Esophagus muscularis mucosa (tissue), 4 donors: Measurements from ENCODE around the gene ST3GAL5. TPM values are rescaled to one million over a fixed set of nuclear protein-coding genes. Genes with fewer than 3 reads are reported as not detected.
A peak's percentile ranks its signal among the peaks of the same experiment; 100 is the strongest.
"Not testable (repeated sequence)": the region's sequence is repeated elsewhere in the genome, so short reads cannot be mapped to it uniquely, and the experiment has no call there.

Source experiments
- DNase-seq: peaks from one replicate; pipeline ENCODE4 v3.0.0-alpha.2; 2017; ENCODE audit errors: extremely low spot score
- H3K27ac ChIP-seq, 4 donors: fragments of 200-600 bp; sonication (generic); replicated peaks in 1 of 4; 1 replicate in 3 of 4; 2 replicates in 1 of 4; pipeline ENCODE4 v1.5.1; 2016 to 2019; ENCODE audit warnings: mild to moderate bottlenecking in 1 of 4
- H3K27me3 ChIP-seq, 4 donors: fragments of 200-600 bp; sonication (generic); one replicate each; pipeline versions ENCODE4 v1.5.1 to v1.6.0; 2016 to 2019
- H3K36me3 ChIP-seq, 4 donors: fragments of 200-600 bp; sonication (generic); one replicate each; pipeline ENCODE4 v1.5.1; 2016 to 2019
- H3K4me1 ChIP-seq, 4 donors: fragments of 200-600 bp; sonication (generic); one replicate each; pipeline ENCODE4 v1.5.1; 2016 to 2019
- H3K4me3 ChIP-seq, 4 donors: fragments of 200-600 bp; sonication (generic); 1 replicate in 2 of 4; 2 replicates in 2 of 4; pipeline ENCODE4 v1.5.1; 2016 to 2019; ENCODE audit warnings: mild to moderate bottlenecking in 4 of 4, moderate library complexity in 1 of 4
- H3K9me3 ChIP-seq, 4 donors: fragments of 200-600 bp; sonication (generic); 1 replicate in 3 of 4; 2 replicates in 1 of 4; pipeline ENCODE4 v1.5.1; 2016 to 2019
- CTCF ChIP-seq, 3 experiments: fragments of 200-600 bp in 2 of 3; fragments of 450-650 bp in 1 of 3; sonication (generic) in 2 of 3; IDR thresholded peaks; one replicate each; pipeline ENCODE4 v1.5.1; 2017 to 2019; ENCODE audit warnings: antibody characterized with exemption in 3 of 3, mild to moderate bottlenecking in 2 of 3, moderate library complexity in 1 of 3
- EP300 ChIP-seq: sonication (generic); formaldehyde crosslinking; IDR thresholded peaks from one replicate; pipeline ENCODE4 v1.6.1; 2017; ENCODE audit warnings: antibody characterized with exemption
- POLR2A ChIP-seq: fragments of 450-650 bp; IDR thresholded peaks from one replicate; pipeline ENCODE4 v1.6.1; 2017; ENCODE audit warnings: antibody characterized with exemption, moderate library complexity, mild to moderate bottlenecking, low read depth
- POLR2AphosphoS5 ChIP-seq, 2 donors: sonication (generic); formaldehyde crosslinking; IDR thresholded peaks; one replicate each; pipeline ENCODE4 v1.6.1; 2017; ENCODE audit warnings: antibody characterized with exemption in 2 of 2
- WGBS: methylation state at CpG from one replicate; pipeline ENCODE4 v1.1.5; 2018; 5-methylcytosine and 5-hydroxymethylcytosine counted together
- intact Hi-C: fragments of 100-400 bp; cut with DNase I; formaldehyde crosslinking; loops from one replicate; pipeline ENCODE4 v1.15.1; 2023
- total RNA-seq, 4 donors: library from RNA; depleted of rRNA; stranded (reverse); fragments of >200 nt; gene quantifications; one replicate each; pipeline versions ENCODE4 v1.1.0 to v1.2.1, GENCODE V29; 2016

ST3GAL5 gene
- total RNA-seq, 4 donors from 2014 or later: 11.3 to 21.6 (median 19.4) TPM

- H3K27me3 ChIP-seq: no peaks in the 10 kb centered on the region
- intact Hi-C loops: no loop called here
- no peak overlapping the region for H3K4me3 ChIP-seq
- TF ChIP-seq POLR2AphosphoS5 (IDR thresholded peaks at IDR 0.05) (no peak), EP300 (no peak), POLR2A (no peak), CTCF (IDR thresholded peaks at IDR 0.05) (no peak)
- no peaks in the 10 kb centered on the region for H3K9me3 ChIP-seq
- WGBS: 74% methylated on average over 3 of the region's 3 CpGs
- peaks cover 8 to 20% (median 15%) of the 10 kb centered on the region in 4 donors for H3K4me1 ChIP-seq
- DNase-seq: no peak
- H3K27ac ChIP-seq: no peak overlapping the region
- no peaks in the 10 kb centered on the region for H3K36me3 ChIP-seq
Measured at GRCh38 chr2:85935746-85936208, 47.0 kb upstream of the ST3GAL5 start.

- DNase-seq: no peak
- Histone ChIP-seq H3K4me1 (peaks cover 8 to 20% (median 15%) of the 10 kb centered on the region in 4 donors), H3K36me3 (no peaks in the 10 kb centered on the region), H3K27ac (no peak overlapping the region), H3K4me3 (no peak overlapping the region), H3K9me3 (no peaks in the 10 kb centered on the region), H3K27me3 (no peaks in the 10 kb centered on the region)
- TF ChIP-seq POLR2AphosphoS5 (IDR thresholded peaks at IDR 0.05): no peak
- no peak for TF ChIP-seq CTCF (IDR thresholded peaks at IDR 0.05)
- no peak for TF ChIP-seq POLR2A
- 86% methylated on average over 6 of the region's 6 CpGs for WGBS
- intact Hi-C loops: no loop called here
Measured at GRCh38 chr2:85935170-85935745, 46.5 kb upstream of the ST3GAL5 start.

GRCh38 chr2:85933753-85934594 is 45.2 kb upstream of the ST3GAL5 start:
- H3K4me1 ChIP-seq: peaks cover 8 to 20% (median 15%) of the 10 kb centered on the region in 4 donors
- TF ChIP-seq POLR2A (no peak), CTCF (IDR thresholded peaks at IDR 0.05) (no peak), POLR2AphosphoS5 (IDR thresholded peaks at IDR 0.05) (no peak), EP300 (no peak)
- 45% methylated on average over 7 of the region's 7 CpGs for WGBS
- no peaks in the 10 kb centered on the region for H3K9me3 ChIP-seq
- H3K36me3 ChIP-seq: no peaks in the 10 kb centered on the region
- intact Hi-C loops: no loop called here
- no peak overlapping the region for H3K4me3 ChIP-seq
- no peak for DNase-seq
- no peaks in the 10 kb centered on the region for H3K27me3 ChIP-seq
- no peak overlapping the region for H3K27ac ChIP-seq

GRCh38 chr2:85931151-85931550 is 42.4 kb upstream of the ST3GAL5 start:
- H3K27me3 ChIP-seq, H3K36me3 ChIP-seq, DNase-seq, H3K9me3 ChIP-seq, intact Hi-C loops, H3K4me3 ChIP-seq: not testable (repeated sequence)
- peaks cover 6 to 19% (median 12%) of the 10 kb centered on the region in 4 donors for H3K4me1 ChIP-seq
- H3K27ac ChIP-seq: peak overlapping the region in 1 of 4 donors; percentile 24
- 84% methylated on average over 7 of the region's 7 CpGs for WGBS
